Glomerular visceral epithelial cell (primary cell): ENCODE results near the gene LZTR1.
"Not testable (repeated sequence)": the region's sequence is repeated elsewhere in the genome, so short reads cannot be mapped to it uniquely, and the experiment has no call there.

Experiments
- DNase-seq: peaks from one replicate; pipeline ENCODE4 v3.0.0-alpha.2; 2016; ENCODE audit errors: extremely low spot score

The LZTR1 gene

GRCh38 chr22:20996598-20997535, 14.8 kb downstream of the LZTR1 start:
- DNase-seq: no peak

- DNase-seq: no peak
Observed at GRCh38 chr22:20997536-20998257, 15.6 kb downstream of the LZTR1 start.

GRCh38 chr22:20998411-20999336, 16.6 kb downstream of the LZTR1 start:
- DNase-seq: no peak

- no peak for DNase-seq
Observed at GRCh38 chr22:20999350-21000206, 17.5 kb downstream of the LZTR1 start.

- no peak for DNase-seq
Observed at GRCh38 chr22:21000207-21000986, 18.3 kb downstream of the LZTR1 start.

- DNase-seq: no peak
Observed at GRCh38 chr22:21000987-21001600, 19.0 kb downstream of the LZTR1 start.

- DNase-seq: peak; percentile 95
Observed at GRCh38 chr22:21001601-21002325, 19.7 kb downstream of the LZTR1 start, which contains the start of gene THAP7. Gene THAP7, minus strand, starts transcription at chr22:21002118. Its CDS starts 207 bp downstream, at chr22:21001911.

- DNase-seq: no peak
Observed at GRCh38 chr22:21003782-21004181, 21.7 kb downstream of the LZTR1 start.

- DNase-seq: not testable (repeated sequence)
Observed at GRCh38 chr22:21009208-21009607, 27.1 kb downstream of the LZTR1 start.

GRCh38 chr22:21009638-21010425, 27.7 kb downstream of the LZTR1 start:
- DNase-seq: peak; percentile 50

- DNase-seq: no peak
Observed at GRCh38 chr22:21010426-21011113, 28.5 kb downstream of the LZTR1 start.

- DNase-seq: no peak
Observed at GRCh38 chr22:21012446-21013407, 30.6 kb downstream of the LZTR1 start.

GRCh38 chr22:21013657-21014201, 31.6 kb downstream of the LZTR1 start:
- no peak for DNase-seq

GRCh38 chr22:21014202-21014725, 32.2 kb downstream of the LZTR1 start:
- peak; percentile 86 for DNase-seq

- peak; percentile 42 for DNase-seq
Observed at GRCh38 chr22:21014726-21015465, 32.8 kb downstream of the LZTR1 start, which contains the start of gene P2RX6. Gene P2RX6, plus strand, starts transcription at chr22:21015165. Its CDS starts 10 bp downstream, at chr22:21015175.
